Heart left ventricle (tissue), 13 donors: ENCODE results near the gene CEP89.

ENCODE experiments used
- CTCF ChIP-seq, 12 donors: fragments of 200-600 bp; sonication (generic) in 4 of 12; IDR thresholded peaks; one replicate each; pipeline versions ENCODE4 v1.5.0 to v1.8.0; 2018 to 2022; ENCODE audit warnings: antibody characterized with exemption in 12 of 12, mild to moderate bottlenecking in 5 of 12
- POLR2A ChIP-seq, 2 donors: fragments of 450-650 bp; IDR thresholded peaks; one replicate each; pipeline ENCODE4 v1.6.1; 2017; ENCODE audit warnings: antibody characterized with exemption in 2 of 2, mild to moderate bottlenecking in 2 of 2, moderate library complexity in 2 of 2
- donor health status: ischemic (EF 13 %, LVEDD 7.1; RV severe dilation, severe dysfunction).
- donor health status: DM: no; HTN: yes; CAD: no.
- donor health status: DM: no; HTN: no; CAD: no.
- donor health status: ischemic (EF 25% LVEDD 6.9; RV normal size, moderate dysfunction).
- donor health status: ischemic (EF 25% LVEDD 5.7; RV mildly dilated, moderate dysfunction).
- donor health status: ischemic (EF 35%, LVEDD 5.7; RV mildly dilated, moderate dysfunction).
- donor health status: nonischemic (EF 11% LVEDD 7.7; RV severe dilation, severe dysfunction).
- donor health status: DM: yes; HTN: yes; CAD: no.
- donor health status: PGD.
- donor health status: ischemic (EF 29% LVEDD 5.4; RV normal size, mild dysfunction).
- donor health status: nonischemic (EF 23%, LVEDD 6.1; RV moderate dilation, normal function).

DNA sequence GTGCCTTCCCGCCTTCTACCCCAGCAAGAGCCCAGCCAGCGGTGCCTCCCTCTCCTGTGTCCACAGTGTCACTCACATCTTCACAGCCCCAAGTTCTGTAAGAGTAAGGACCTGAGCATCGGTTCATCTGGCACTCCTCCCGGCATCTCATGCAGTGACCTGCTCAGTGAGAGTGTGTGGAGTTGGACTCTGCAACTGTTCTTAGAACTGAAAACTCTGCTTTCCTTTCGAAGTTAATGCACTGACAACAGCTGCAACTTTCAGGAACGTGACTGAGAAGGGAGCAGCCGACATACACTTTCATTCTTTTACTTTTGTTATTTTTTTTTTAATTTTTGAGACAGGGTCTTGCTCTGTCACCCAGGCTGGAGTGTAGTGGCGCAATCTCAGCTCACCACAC lies 41.2 kb downstream of the CEP89 start:
- TF ChIP-seq CTCF (IDR thresholded peaks at IDR 0.05) (no peak), POLR2A (IDR thresholded peaks at IDR 0.05) (no peak)
